Midbrain (tissue), 1 donor: Measurements from ENCODE around the gene PPP2R5C.

Experiments used
- DNase-seq: peaks from one replicate; lab custom pipeline; 2025; lab: John Stamatoyannopoulos, UW

The PPP2R5C gene

GRCh38 chr14:101865288-101865687, 103.8 kb downstream of the PPP2R5C start:
- no peak for DNase-seq

- no peak for DNase-seq
Observed at GRCh38 chr14:101867854-101868253, 106.3 kb downstream of the PPP2R5C start.

GRCh38 chr14:101869217-101869616, 107.7 kb downstream of the PPP2R5C start:
- DNase-seq: no peak

GRCh38 chr14:101870273-101870939, 108.9 kb downstream of the PPP2R5C start:
- DNase-seq: no peak

- no peak for DNase-seq
Observed at GRCh38 chr14:101872346-101872745, 110.8 kb downstream of the PPP2R5C start.

- DNase-seq: no peak
Observed at GRCh38 chr14:101873076-101873825, 111.7 kb downstream of the PPP2R5C start.

GRCh38 chr14:101873991-101874390, 112.5 kb downstream of the PPP2R5C start:
- DNase-seq: no peak

- no peak for DNase-seq
Observed at GRCh38 chr14:101875041-101875726, 113.7 kb downstream of the PPP2R5C start.

- no peak for DNase-seq
Observed at GRCh38 chr14:101875727-101876554, 114.4 kb downstream of the PPP2R5C start.

GRCh38 chr14:101876555-101876938, 115.0 kb downstream of the PPP2R5C start:
- no peak for DNase-seq

GRCh38 chr14:101877766-101878165, 116.3 kb downstream of the PPP2R5C start:
- DNase-seq: no peak

- DNase-seq: no peak
Observed at GRCh38 chr14:101878211-101878821, 116.8 kb downstream of the PPP2R5C start.

GRCh38 chr14:101878822-101879528, 117.5 kb downstream of the PPP2R5C start:
- no peak for DNase-seq

GRCh38 chr14:101879529-101880336, 118.2 kb downstream of the PPP2R5C start:
- DNase-seq: no peak

GRCh38 chr14:101881426-101881825, 119.9 kb downstream of the PPP2R5C start:
- DNase-seq: no peak

GRCh38 chr14:101882141-101882935, 120.8 kb downstream of the PPP2R5C start:
- DNase-seq: no peak

- no peak for DNase-seq
Observed at GRCh38 chr14:101884089-101884933, 122.8 kb downstream of the PPP2R5C start.

- DNase-seq: no peak
Observed at GRCh38 chr14:101884934-101885576, 123.5 kb downstream of the PPP2R5C start.
